Ishikawa (cell line): Measurements from ENCODE around the gene MRPL14.

Experiments
- CEBPB ChIP-seq: IDR thresholded peaks from 2 replicates; pipeline ENCODE4 v1.6.1; 2012
- CREB1 ChIP-seq: IDR thresholded peaks from 2 replicates; pipeline ENCODE4 v1.6.1; 2012; ENCODE audit warnings: low read depth
- EGR1 ChIP-seq: IDR thresholded peaks from 2 replicates; pipeline ENCODE4 v1.6.1; 2012
- EP300 ChIP-seq: IDR thresholded peaks from 2 replicates; pipeline ENCODE4 v1.6.1; 2012; ENCODE audit warnings: borderline replicate concordance
- FOXM1 ChIP-seq: IDR thresholded peaks from 2 replicates; pipeline ENCODE4 v1.6.1; 2012; ENCODE audit warnings: low read depth, borderline replicate concordance
- MAX ChIP-seq: IDR thresholded peaks from 2 replicates; pipeline ENCODE4 v1.6.1; 2012
- NFIC ChIP-seq: IDR thresholded peaks from 2 replicates; pipeline ENCODE4 v1.6.1; 2012
- RAD21 ChIP-seq: IDR thresholded peaks from 2 replicates; pipeline ENCODE4 v1.6.1; 2012; ENCODE audit warnings: low read depth
- REST ChIP-seq: IDR thresholded peaks from 2 replicates; pipeline ENCODE4 v1.6.1; 2012; ENCODE audit warnings: low read depth, mild to moderate bottlenecking
- TAF1 ChIP-seq: IDR thresholded peaks from 2 replicates; pipeline ENCODE4 v1.6.1; 2012; ENCODE audit warnings: low read depth, mild to moderate bottlenecking
- TCF12 ChIP-seq: IDR thresholded peaks from 2 replicates; pipeline ENCODE4 v1.6.1; 2012; ENCODE audit warnings: low read depth
- TEAD4 ChIP-seq: IDR thresholded peaks from 2 replicates; pipeline ENCODE4 v1.6.1; 2012
- USF1 ChIP-seq: IDR thresholded peaks from 2 replicates; pipeline ENCODE4 v1.6.1; 2012
- YY1 ChIP-seq: IDR thresholded peaks from 2 replicates; pipeline ENCODE4 v1.6.1; 2012; ENCODE audit warnings: low read depth
- ZBTB7A ChIP-seq: IDR thresholded peaks from 2 replicates; pipeline ENCODE4 v1.6.1; 2012; ENCODE audit warnings: low read depth

The MRPL14 gene

GRCh38 chr6:44064948-44065272, 62.3 kb downstream of the MRPL14 start:
- TF ChIP-seq TAF1, result no peak
- TF ChIP-seq YY1, result no peak
- TF ChIP-seq RAD21, result no peak
- TF ChIP-seq EGR1, result no peak
- no peak for TF ChIP-seq TEAD4
- no peak for TF ChIP-seq FOXM1
- TF ChIP-seq REST, result no peak
- TF ChIP-seq CEBPB, result no peak
- TF ChIP-seq NFIC, result no peak
- no peak for TF ChIP-seq USF1
- TF ChIP-seq CREB1, result no peak
- TF ChIP-seq EP300, result no peak
- no peak for TF ChIP-seq ZBTB7A
- TF ChIP-seq TCF12, result no peak
- TF ChIP-seq MAX, result no peak

GRCh38 chr6:44064089-44064947, 62.9 kb downstream of the MRPL14 start:
- TF ChIP-seq USF1 (no peak), MAX (no peak), ZBTB7A (no peak)

- TF ChIP-seq CEBPB (no peak), REST (no peak), EP300 (no peak), EGR1 (no peak)
These were observed 63.6 kb downstream of the MRPL14 start for GRCh38 chr6:44063561-44064059.
